Neural cell (in vitro differentiated cells): Measurements from ENCODE around the gene ARF3. TPM values are rescaled to one million over a fixed set of nuclear protein-coding genes. Genes with fewer than 3 reads are reported as not detected.

Experiments
- H2AFZ ChIP-seq: fragments of 200-600, 300-800 bp; sonication (generic), shearing (Covaris generic); 2 replicates; pipeline ENCODE4 v1.6.0; 2014; ENCODE audit warnings: low read depth, mild to moderate bottlenecking, antibody characterized with exemption, low read length, moderate library complexity
- H3F3A ChIP-seq: fragments of 200-600 bp; shearing (Covaris generic); 2 replicates; pipeline ENCODE4 v1.6.1; 2016; ENCODE audit warnings: mild to moderate bottlenecking, moderate library complexity, mixed read lengths, antibody characterized with exemption, low read length; ENCODE audit not compliant: insufficient read depth, poor library complexity, severe bottlenecking
- H3K27ac ChIP-seq: fragments of 200-600, 300-800 bp; sonication (generic), shearing (Covaris generic); 2 replicates; pipeline ENCODE4 v1.5.1; 2014; ENCODE audit warnings: mild to moderate bottlenecking, low read length, moderate library complexity
- H3K27me3 ChIP-seq: fragments of 300-800, 200-600 bp; sonication (generic), shearing (Covaris generic); 2 replicates; pipeline ENCODE4 v1.6.0; 2014; ENCODE audit warnings: mild to moderate bottlenecking, low read depth, low read length, moderate library complexity; ENCODE audit not compliant: insufficient read depth
- H3K36me3 ChIP-seq: fragments of 300-800, 200-600 bp; sonication (generic), shearing (Covaris generic); 2 replicates; pipeline ENCODE4 v1.5.1; 2014; ENCODE audit warnings: mild to moderate bottlenecking, antibody characterized with exemption, low read length, moderate library complexity; ENCODE audit not compliant: insufficient read depth
- H3K4me2 ChIP-seq: fragments of 300-800, 200-600 bp; sonication (generic), shearing (Covaris generic); 2 replicates; pipeline ENCODE4 v1.6.0; 2014; ENCODE audit warnings: mild to moderate bottlenecking, low read length
- H3K4me3 ChIP-seq: fragments of 300-800, 200-600 bp; sonication (generic), shearing (Covaris generic); 2 replicates; pipeline ENCODE4 v1.5.1; 2014; ENCODE audit warnings: mild to moderate bottlenecking, low read length, moderate library complexity
- H3K79me2 ChIP-seq: fragments of 200-600 bp; shearing (Covaris generic); replicated peaks from 2 replicates; pipeline ENCODE4 v1.6.0; 2014; ENCODE audit warnings: mild to moderate bottlenecking, low read length, moderate library complexity; ENCODE audit not compliant: insufficient read depth
- H3K9ac ChIP-seq: fragments of 300-800, 200-600 bp; sonication (generic), shearing (Covaris generic); 2 replicates; pipeline ENCODE4 v1.6.1; 2016; ENCODE audit warnings: mild to moderate bottlenecking, low read length, mixed read lengths
- H3K9me2 ChIP-seq: fragments of 200-600 bp; shearing (Covaris generic); 2 replicates; pipeline ENCODE4 v1.6.1; 2016; ENCODE audit warnings: mild to moderate bottlenecking, low read length, mixed read lengths; ENCODE audit not compliant: insufficient read depth
- H3K9me3 ChIP-seq: fragments of 200-600, 300-800 bp; sonication (generic), shearing (Covaris generic); 2 replicates; pipeline ENCODE4 v1.6.1; 2016; ENCODE audit warnings: mild to moderate bottlenecking, mixed run types, low read length, moderate library complexity, mixed read lengths
- H4K20me1 ChIP-seq: fragments of 200-600 bp; shearing (Covaris generic); 2 replicates; pipeline ENCODE4 v1.6.1; 2016; ENCODE audit warnings: mild to moderate bottlenecking, mixed run types; ENCODE audit not compliant: insufficient read depth
- EP300 ChIP-seq: fragments of 450-650 bp; conservative IDR thresholded peaks from 2 replicates; pipeline ENCODE4 v1.6.1; 2014; ENCODE audit warnings: antibody characterized with exemption, mild to moderate bottlenecking, moderate library complexity; ENCODE audit not compliant: poor library complexity, severe bottlenecking
- EZH2 ChIP-seq: fragments of 200-600, 300-800 bp; shearing (Covaris generic), sonication (generic); IDR thresholded peaks from 2 replicates; pipeline ENCODE4 v1.6.1; 2014; ENCODE audit warnings: antibody characterized with exemption, low read length, borderline replicate concordance, mild to moderate bottlenecking; ENCODE audit not compliant: insufficient read depth, poor library complexity, severe bottlenecking
- MXI1 ChIP-seq: fragments of 450-650 bp; conservative IDR thresholded peaks from 2 replicates; pipeline ENCODE4 v1.6.1; 2014; ENCODE audit warnings: antibody characterized with exemption, mild to moderate bottlenecking; ENCODE audit not compliant: poor library complexity, severe bottlenecking
- POLR2AphosphoS5 ChIP-seq: IDR thresholded peaks from 2 replicates; pipeline ENCODE4 v1.6.1; 2012
- RAD21 ChIP-seq: fragments of 450-650 bp; conservative IDR thresholded peaks from 2 replicates; pipeline ENCODE4 v1.6.1; 2014; ENCODE audit warnings: antibody characterized with exemption, mild to moderate bottlenecking, moderate library complexity
- SMC3 ChIP-seq: fragments of 450-650 bp; conservative IDR thresholded peaks from 2 replicates; pipeline ENCODE4 v1.6.1; 2014; ENCODE audit warnings: antibody characterized with exemption, mild to moderate bottlenecking, moderate library complexity; ENCODE audit not compliant: poor library complexity
- TAF1 ChIP-seq: IDR thresholded peaks from 2 replicates; pipeline ENCODE4 v1.6.1; 2012; ENCODE audit warnings: low read depth
- polyA plus RNA-seq: library from polyadenylated mRNA; depleted of rRNA; stranded (reverse); fragments of >200 nt; gene quantifications from 2 replicates; pipeline ENCODE4 v1.2.3, GENCODE V29; 2014
- TF ChIP-seq, protein P1 (sequence below): fragments of 450-650 bp; IDR thresholded peaks from 2 replicates; pipeline ENCODE4 v1.5.1; 2014; ENCODE audit warnings: antibody characterized with exemption, mild to moderate bottlenecking, moderate library complexity; ENCODE audit not compliant: poor library complexity, severe bottlenecking
- TF ChIP-seq, protein P2 (sequence below): IDR thresholded peaks from 2 replicates; pipeline ENCODE4 v1.6.1; 2012; ENCODE audit warnings: borderline replicate concordance

The ARF3 gene
- polyA plus RNA-seq, 1 donor from 2014 or later, result 114 TPM

DNA sequence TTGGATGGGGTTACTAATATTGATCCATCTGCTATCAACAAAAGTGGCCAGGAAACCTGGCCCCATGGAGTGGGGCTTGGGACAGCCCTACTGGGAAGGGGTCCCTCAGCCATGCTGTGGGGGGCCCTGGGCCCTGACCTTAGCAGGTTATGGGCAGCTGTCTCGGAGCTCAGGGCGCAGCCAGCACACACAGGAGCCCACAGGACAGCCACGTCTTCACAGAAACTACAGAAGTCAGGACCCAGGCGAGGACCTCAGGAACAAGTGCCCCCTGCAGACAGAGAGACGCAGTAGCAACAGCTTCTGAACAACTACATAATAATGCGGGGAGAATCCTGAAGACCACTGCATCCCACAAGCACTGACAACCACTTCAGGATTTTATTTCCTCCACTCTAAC, 20.1 kb downstream of the ARF3 start:
- Histone ChIP-seq H3K27ac (no peak overlapping the region), H4K20me1 (no peaks in the 10 kb centered on the region), H3K4me2 (no peak overlapping the region), H3K27me3 (no peaks in the 10 kb centered on the region), H3K9me3 (no peaks in the 10 kb centered on the region), H3K36me3 (peaks cover 4% of the 10 kb centered on the region), H3F3A (no peaks in the 10 kb centered on the region), H3K4me3 (no peak overlapping the region), H2AFZ (no peak overlapping the region), H3K9me2 (no peaks in the 10 kb centered on the region), H3K9ac (no peak overlapping the region), H3K79me2 (no peaks in the 10 kb centered on the region)
- no peak for TF ChIP-seq EP300
- TF ChIP-seq, protein P1, sequence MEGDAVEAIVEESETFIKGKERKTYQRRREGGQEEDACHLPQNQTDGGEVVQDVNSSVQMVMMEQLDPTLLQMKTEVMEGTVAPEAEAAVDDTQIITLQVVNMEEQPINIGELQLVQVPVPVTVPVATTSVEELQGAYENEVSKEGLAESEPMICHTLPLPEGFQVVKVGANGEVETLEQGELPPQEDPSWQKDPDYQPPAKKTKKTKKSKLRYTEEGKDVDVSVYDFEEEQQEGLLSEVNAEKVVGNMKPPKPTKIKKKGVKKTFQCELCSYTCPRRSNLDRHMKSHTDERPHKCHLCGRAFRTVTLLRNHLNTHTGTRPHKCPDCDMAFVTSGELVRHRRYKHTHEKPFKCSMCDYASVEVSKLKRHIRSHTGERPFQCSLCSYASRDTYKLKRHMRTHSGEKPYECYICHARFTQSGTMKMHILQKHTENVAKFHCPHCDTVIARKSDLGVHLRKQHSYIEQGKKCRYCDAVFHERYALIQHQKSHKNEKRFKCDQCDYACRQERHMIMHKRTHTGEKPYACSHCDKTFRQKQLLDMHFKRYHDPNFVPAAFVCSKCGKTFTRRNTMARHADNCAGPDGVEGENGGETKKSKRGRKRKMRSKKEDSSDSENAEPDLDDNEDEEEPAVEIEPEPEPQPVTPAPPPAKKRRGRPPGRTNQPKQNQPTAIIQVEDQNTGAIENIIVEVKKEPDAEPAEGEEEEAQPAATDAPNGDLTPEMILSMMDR, result no peak
- no peak for TF ChIP-seq POLR2AphosphoS5
- TF ChIP-seq RAD21, result no peak
- TF ChIP-seq, protein P2, sequence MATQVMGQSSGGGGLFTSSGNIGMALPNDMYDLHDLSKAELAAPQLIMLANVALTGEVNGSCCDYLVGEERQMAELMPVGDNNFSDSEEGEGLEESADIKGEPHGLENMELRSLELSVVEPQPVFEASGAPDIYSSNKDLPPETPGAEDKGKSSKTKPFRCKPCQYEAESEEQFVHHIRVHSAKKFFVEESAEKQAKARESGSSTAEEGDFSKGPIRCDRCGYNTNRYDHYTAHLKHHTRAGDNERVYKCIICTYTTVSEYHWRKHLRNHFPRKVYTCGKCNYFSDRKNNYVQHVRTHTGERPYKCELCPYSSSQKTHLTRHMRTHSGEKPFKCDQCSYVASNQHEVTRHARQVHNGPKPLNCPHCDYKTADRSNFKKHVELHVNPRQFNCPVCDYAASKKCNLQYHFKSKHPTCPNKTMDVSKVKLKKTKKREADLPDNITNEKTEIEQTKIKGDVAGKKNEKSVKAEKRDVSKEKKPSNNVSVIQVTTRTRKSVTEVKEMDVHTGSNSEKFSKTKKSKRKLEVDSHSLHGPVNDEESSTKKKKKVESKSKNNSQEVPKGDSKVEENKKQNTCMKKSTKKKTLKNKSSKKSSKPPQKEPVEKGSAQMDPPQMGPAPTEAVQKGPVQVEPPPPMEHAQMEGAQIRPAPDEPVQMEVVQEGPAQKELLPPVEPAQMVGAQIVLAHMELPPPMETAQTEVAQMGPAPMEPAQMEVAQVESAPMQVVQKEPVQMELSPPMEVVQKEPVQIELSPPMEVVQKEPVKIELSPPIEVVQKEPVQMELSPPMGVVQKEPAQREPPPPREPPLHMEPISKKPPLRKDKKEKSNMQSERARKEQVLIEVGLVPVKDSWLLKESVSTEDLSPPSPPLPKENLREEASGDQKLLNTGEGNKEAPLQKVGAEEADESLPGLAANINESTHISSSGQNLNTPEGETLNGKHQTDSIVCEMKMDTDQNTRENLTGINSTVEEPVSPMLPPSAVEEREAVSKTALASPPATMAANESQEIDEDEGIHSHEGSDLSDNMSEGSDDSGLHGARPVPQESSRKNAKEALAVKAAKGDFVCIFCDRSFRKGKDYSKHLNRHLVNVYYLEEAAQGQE, result no peak
- TF ChIP-seq MXI1, result no peak
- no peak for TF ChIP-seq EZH2
- TF ChIP-seq SMC3, result no peak
- no peak for TF ChIP-seq TAF1

DNA sequence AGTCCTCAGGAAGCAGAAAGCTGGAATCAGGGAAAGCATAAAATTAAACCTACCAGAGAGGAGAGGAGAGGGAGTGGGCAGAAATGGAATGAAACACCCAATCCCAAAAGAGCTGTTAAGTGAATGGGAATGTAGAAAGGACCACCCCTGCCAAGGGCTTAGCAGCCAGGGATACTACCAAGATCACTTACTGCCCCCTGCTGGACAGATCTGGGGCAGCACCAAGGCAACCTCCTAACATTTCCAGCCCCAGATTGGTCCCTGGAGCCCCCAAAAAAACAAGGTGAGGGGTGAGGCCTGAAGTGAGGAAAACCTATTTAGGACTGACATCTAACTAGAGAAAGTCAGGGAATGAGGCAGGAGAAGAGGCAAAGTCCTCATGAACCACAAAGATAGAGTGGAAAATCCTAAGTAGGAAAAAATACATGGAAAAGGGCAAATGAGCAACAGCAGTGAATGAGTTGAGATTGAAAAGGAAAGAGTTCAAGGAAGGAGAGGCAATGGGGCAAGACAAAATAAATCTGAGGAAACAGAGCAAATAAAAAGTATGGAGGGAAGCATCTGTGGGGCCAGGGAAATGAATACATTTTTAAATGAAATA, 20.8 kb downstream of the ARF3 start:
- Histone ChIP-seq H2AFZ (no peak overlapping the region), H3K27me3 (no peaks in the 10 kb centered on the region), H3K9ac (no peak overlapping the region), H3K4me3 (no peak overlapping the region), H3K79me2 (no peaks in the 10 kb centered on the region), H3K9me2 (no peaks in the 10 kb centered on the region), H3K4me2 (no peak overlapping the region), H3K27ac (no peak overlapping the region), H3K9me3 (no peaks in the 10 kb centered on the region), H3K36me3 (peaks cover 4% of the 10 kb centered on the region), H4K20me1 (no peaks in the 10 kb centered on the region), H3F3A (no peaks in the 10 kb centered on the region)
- TF ChIP-seq RAD21, result peak; percentile 83
- peak; percentile 17 for TF ChIP-seq MXI1
- peak; percentile 91 for TF ChIP-seq SMC3
- no peak for TF ChIP-seq POLR2AphosphoS5
- TF ChIP-seq, protein P1, result peak; percentile 91
